HG02885 (cell line): ENCODE data around the gene CLDN22.
"Not testable (repeated sequence)": the region's sequence is repeated elsewhere in the genome, so short reads cannot be mapped to it uniquely, and the experiment has no call there.

Experiments used
- ATAC-seq: cut with Tn5 transposase; IDR thresholded peaks from one replicate; pipeline ENCODE4 v1.9.1; 2021; ENCODE audit warnings: mild to moderate bottlenecking; ENCODE audit not compliant: unreplicated experiment, poor library complexity

CLDN22 gene

DNA sequence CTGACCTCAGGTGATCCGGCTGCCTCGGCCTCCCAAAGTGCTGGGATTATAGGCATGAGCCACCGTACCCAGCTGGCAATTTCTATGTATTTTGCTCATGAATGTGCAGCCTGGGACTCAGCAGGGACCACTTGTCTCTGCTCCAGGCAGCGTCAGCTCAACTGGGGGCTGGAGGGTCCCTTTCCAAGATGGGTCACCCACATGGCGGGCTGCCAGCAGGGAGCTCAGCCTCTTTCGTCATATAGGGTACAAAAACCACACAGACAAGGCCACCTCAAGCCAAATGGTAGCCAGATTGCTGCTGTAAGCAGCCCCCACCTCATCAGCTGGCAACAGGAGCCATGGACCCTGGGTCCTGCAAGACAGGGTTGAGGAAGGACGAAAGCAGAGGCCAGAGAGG lies 4.5 kb upstream of the CLDN22 start:
- ATAC-seq, result no peak

DNA sequence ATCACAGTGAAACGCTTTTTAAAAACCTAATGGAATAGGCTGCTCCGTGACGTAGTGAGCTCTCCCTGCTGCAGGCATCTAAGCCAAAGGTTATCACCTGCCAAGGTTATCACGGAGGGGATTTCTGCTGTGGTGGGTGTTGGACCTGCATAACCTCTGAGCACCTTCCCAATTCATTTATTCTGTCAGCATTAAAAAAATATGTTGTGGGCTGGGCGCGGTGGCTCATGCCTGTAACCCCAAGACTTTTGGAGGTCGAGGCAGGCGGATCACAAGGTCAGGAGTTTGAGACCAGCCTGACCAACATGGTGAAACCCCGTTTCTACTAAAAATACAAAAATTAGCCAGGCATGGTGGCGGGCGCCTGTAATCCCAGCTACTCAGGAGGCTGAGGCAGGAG lies 4.0 kb upstream of the CLDN22 start:
- not testable (repeated sequence) for ATAC-seq

DNA sequence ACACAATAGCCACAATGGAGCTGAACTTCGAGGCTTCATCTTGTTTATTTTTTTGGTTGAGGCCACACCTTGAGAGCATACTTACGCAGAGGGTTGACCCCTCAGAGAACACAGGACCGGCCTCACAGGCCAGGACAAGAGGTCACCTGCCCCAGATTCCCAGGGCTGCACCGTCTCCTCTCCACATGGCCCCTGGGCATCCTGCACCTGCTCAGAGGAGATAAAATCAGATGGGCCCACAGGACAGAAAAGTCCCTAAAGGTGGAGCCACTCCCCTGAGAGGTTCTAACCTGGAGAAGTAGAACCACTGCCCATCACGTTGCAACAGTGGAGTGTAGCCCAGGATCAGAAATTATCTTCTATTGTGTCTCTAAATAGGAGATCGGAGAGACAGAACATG lies 3.2 kb upstream of the CLDN22 start:
- ATAC-seq, result no peak

DNA sequence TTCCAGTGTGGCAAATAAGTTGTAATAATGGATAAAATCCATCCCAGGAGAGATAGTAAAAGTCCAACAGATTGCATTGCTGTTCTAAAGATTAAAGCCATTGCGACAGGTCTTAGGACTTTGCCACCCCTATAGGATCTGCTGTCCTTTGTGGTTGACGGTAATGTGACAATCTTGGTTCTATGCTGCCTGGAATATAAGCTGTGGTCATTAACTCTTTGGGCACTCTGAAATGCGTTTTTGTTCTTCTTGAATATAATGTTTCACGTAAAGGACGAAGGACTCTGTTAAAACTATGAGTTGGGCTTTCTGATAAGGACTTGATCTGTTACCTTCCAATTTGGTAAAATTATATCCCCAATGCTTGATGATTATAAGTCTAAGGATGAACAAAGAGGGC lies 2.2 kb upstream of the CLDN22 start, which contains the start of gene CLDN24:
Gene CLDN24, minus strand, starts transcription at position 101 of the 400 bp plus-strand sequence. Its CDS starts 0 bp downstream, at position 101.
- ATAC-seq, result no peak

DNA sequence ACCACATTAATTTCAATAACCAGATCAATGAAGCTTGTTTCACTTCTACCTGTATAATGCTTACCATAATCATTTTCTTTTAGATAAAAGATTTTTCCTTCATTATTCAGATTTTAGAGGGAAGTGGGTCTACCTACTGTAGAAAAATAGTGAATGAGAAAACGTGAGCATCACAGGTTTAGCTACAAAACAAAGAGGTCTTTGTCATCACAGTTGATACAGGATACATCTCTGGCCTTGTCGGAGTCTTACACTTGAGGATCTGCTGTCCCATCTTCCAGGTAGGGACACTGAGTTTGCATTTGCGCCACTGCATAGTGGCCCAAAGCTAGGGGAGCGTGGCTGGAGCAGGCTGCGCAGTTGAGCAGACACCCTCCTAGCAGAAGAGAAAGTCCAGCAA lies 1.4 kb upstream of the CLDN22 start:
- ATAC-seq, result no peak

DNA sequence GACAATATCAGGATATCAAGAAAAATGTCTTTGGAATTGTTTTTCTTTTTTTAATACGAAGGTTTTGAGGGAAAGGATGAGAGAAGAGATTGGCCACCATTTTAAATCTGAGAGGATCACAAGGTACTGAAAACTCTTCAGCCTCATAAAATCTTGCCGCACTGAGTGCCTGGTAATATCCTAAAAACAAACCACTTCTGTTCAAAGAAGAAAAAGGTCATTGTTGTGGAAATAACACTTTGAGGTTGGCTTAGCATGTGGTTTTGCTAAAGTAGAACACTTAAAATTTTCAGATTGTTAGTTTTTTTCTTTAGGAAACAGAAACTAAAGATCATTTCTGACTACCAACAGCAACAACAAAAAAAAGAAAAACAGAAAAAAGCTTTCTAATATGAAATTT lies 1.0 kb upstream of the CLDN22 start:
- no peak for ATAC-seq

DNA sequence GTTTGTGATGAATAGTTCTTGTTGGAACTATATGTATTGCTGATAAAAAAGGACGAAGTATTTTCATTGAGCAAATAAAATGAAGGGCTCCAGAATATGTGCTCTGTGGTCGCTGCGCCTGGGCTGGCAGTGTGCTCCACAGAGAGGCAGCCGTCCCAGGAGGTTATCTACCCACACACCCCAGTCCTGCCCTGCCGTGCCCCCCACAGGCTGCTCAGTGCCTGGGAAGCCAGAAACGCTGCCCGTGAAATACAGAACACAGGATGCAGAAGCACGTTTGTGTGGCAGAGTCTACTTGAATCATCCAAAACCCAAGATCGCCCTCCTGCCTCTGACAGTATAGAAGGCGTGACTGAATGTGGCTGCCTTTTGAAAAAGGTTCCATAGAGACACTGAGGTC lies 1.4 kb downstream of the CLDN22 start:
- ATAC-seq, result no peak

DNA sequence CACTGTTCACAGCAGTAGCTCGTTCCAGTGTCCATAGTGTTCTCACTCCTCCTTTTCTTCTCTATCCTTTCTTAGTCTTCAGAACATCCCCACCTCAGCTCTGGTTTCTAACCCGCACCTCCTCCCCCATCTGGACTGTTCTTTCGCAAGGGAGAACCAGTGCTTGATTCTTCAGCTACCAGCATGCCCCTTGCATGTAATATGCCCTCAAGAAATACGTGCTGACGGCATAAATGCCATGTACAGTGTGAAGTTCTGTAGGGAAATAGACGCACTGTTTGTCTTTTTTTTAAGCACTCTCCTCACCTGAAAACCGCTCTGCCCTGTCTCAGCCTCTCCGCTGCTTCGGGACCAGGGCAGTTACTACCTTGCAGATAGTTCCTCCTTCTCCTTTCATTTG lies 5.3 kb downstream of the CLDN22 start:
- ATAC-seq, result no peak

DNA sequence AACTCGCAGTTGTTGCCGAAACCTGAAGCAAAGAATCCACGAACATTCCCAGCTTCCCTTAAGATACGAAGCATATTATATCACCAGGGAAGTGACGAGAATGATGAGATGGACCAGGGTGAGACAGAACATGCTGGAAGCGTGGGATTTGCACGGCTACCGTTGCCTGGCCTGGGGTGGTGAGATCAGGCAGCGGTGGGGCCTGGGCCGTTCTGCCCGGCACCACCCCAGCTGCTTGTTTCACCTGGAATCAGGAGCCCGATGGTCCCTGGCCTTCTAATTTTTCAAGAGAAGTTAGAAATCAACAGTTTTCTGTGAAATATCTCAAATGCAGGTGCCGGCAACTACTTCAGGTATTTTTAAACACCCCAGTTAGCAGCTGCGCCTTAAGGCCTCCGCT lies 5.7 kb downstream of the CLDN22 start:
- no peak for ATAC-seq

DNA sequence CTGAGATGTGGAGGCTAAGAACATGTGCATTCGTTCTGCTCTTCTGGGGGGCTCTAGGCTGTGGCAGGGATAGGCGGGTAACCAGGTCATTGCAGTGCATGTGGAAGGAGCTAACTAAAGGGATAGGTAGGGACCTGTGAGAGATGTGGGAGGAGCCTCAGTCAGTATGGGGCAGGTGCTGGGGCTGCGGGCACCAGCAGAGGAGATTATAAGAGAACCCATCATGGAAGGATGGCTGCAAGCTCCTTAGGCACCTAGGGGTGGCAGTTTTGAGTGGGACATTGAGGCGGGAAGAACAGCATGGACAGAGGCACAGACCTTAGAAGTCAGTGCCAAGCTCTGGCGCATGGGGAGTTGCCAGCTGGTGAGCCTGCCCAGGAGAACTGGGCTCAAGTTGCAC lies 7.2 kb downstream of the CLDN22 start:
- ATAC-seq, result no peak

DNA sequence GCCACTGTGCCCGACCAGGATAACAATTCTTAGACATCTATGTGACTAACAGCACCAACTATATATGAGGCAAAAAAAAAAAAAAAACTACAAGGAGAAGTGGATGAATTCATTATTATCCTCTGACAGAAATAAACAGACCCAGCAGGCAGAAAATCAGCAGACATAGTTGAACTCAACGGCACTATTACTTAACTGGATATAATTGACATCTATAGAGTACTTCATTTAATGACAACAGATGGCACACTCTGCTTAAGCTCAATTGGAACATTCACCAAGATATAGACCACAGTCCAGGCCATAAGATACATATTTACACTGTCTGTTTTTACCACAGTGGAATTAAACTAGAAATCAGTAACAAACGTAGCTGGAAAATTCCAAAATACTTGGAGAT lies 13.3 kb downstream of the CLDN22 start:
- no peak for ATAC-seq

DNA sequence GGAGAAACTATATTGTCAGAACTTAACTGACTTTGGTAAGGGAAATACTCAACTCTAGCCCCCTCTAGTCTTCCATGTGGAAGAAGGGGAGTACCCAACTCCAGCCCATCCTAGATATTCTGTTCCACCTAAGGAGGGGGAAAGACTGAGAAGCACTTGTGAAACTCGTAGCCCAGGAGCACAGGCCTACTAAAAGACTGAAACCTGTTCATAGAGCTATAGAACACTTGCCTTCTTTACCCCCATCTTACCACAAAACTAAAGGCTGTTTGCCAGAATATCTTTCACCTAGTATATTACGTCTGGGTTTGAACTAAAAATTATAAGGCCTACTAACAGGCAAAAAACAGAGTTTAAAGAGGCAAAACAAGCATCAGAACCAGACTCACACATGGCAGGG lies 15.5 kb downstream of the CLDN22 start:
- no peak for ATAC-seq

DNA sequence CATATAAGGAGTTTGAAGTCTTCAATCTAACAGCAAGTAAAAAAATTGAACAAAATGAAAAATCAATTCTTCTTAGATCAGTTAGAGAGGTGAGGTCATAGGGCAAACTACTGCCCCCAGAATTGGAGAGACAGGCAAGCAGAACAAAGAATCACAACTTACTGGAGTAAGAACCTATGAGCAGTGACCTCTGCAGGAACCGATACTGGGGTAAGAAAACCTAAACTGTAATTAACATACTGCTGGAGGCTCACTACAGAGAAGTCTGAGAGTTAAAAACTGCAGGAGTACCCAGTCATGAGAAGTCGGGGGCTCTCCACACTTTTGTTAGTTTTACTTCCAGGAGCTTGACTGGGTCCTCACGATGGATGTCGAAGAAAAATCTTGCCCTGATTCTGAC lies 16.0 kb downstream of the CLDN22 start:
- no peak for ATAC-seq

DNA sequence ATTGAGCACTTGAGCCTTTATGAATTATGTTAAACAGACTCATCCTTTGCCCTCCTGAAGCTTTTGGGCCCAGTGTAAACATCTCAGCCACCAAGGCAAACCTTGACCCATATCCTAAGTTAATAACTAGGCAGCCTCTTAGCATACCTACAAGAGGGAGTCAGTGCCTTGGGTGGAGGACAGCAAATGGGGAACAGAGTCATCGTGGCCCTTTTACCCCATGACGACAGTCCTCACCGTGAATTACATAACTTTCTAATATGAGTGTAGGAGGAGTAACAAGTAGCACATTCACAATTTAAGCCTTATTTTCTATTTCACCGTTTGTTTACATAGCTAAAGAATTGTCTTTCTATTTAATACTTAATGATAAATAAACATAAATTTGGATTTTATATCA lies 16.8 kb downstream of the CLDN22 start:
- ATAC-seq, result no peak

DNA sequence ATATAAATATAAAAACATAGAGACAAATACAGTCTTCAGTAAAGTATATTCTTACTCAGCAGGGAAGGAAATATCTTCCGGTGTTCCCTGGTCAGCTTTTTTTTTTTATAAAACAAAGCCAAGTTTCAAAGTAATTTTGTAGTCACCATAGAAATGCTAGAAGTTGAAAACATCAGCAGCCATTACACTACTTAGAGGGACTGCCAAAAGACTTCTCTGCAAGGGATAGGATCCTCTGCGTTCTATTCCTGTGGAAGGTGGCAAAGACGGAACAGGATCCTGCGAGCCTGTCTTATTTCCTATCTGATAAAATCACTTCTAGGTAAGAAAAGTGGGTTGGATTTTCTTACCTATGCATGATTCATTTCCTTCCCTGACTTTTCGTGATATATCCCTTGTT lies 19.4 kb downstream of the CLDN22 start:
- ATAC-seq, result no peak

DNA sequence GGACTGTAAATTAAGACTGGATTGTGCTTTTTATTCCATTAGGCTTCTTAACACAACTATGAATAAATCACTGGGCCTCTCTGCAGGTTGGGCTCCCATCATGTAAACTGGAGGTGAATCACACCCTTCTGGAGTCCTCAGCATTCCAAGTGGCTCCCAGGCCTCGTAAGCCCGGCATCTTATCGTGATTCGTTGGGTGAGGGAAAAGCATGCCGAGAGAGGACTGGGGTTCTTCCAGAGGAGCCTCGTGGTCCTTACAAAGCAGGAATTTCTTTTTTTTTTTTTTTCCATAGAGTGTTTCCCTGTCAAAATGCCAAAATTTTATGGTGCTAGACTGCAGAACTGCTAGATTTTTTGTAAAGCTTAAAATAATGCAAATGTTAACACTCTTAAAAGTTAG lies 20.0 kb downstream of the CLDN22 start:
- ATAC-seq, result no peak

DNA sequence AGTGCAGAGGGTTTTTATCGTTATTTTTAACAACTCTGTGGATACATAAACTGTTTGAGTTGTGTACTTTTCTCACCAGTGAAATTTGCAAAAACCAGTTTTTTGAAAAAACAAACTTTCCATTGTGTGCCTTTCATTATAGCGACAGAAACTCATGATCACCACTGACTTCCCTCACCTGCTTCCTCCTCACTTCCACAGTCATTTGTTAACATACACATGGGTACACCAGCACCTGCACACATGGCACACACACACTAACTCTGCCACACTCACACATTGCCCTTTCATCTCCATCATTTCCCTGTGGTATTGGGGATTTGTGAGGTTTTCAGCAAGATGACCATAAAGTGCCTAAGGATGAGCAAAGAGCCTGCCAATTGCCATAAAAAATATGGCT lies 20.6 kb downstream of the CLDN22 start:
- no peak for ATAC-seq

DNA sequence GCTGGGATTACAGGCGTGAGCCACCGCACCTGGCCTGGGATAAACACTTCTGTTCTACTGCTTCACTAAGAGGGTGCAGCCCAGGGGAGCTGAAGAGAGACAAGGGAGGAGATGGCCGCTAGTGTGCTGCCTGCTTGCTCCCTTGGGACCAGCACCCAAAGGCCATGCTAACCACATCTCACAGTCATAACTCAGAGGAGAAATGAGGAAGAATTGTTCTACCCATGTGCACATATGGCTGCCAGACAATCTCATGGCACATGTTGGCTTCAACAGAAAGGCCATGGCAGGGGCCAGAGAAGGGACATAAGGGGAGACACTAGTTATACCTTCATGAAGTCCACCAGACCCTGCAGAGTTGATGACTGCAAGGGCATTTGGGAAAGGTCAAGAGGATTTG lies 22.4 kb downstream of the CLDN22 start:
- peak; percentile 57 for ATAC-seq

DNA sequence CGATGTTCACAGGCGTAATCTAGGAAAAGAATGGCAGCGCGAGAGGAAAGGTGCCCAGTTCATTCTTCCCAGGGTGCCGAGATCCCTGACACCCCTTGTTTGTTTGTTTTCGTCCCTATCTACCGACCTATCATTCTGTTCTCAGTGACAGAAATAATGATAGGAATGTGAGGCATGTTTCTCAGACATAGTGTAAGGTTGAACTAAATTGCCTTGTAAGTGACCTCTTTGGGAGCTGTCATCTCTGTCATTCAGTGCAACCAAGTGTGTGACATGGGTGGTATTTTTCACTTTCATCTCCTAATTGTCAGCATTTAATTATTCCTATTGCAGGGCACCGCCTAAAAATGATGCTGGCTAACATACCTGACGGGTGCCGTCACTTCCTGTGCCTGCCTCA lies 24.4 kb downstream of the CLDN22 start:
- no peak for ATAC-seq

DNA sequence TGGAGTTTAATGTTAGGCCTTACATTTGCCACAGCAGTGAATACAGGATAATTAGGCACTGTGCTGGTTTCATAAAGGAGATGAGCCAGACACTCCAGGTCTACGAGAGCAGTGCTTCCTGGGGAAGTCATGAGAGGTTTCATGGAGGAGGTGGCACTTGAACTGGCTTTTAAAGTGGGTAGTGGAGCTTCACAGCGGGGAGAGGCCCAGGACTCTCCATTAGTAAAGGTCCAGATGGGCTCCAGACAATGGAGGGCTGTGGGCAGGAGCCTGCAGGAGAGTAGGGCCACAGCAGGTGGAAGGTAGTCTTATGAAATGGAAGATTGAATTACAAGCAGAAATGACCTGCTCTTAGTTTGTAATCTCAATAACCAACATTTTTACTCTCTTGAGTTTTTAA lies 29.0 kb downstream of the CLDN22 start:
- ATAC-seq, result no peak

DNA sequence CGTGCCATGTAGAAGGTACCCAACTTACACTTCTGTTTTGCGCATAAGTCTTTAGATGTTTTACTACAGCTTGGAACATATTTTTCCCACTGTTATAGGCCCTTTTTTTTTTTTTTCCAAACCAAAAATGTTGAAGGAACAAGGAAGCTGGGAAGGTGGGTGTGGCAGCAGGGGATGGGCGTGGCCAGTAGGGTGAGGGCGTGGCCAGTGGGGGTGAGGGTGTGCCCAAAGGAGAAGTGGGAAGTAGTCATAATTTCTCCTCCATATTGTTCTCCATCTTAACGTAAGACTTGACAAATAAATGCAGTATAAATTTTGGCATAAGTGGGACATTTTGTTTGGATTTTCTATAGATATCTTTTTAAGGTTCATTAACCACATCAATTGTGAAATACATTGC lies 30.4 kb downstream of the CLDN22 start:
- no peak for ATAC-seq

DNA sequence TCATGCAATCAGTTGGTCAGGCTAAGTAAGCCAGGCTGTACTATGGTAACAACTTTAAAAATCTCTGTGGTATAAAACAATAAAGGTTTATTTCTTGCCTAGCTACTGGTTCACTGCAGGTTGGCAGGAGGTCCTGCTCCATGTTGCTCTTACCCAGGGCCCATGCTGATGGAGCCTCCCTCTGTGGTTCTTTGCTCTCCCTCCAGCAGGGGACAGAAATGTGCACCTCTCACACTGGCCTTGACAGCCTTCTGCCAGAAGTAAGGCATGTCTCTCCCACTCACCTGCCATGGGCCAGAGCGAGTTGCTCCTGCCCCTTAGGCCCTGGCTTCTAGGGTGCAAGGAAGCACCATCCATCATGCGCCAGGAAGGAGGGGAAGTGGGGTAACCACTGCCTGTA lies 31.1 kb downstream of the CLDN22 start:
- ATAC-seq, result no peak

DNA sequence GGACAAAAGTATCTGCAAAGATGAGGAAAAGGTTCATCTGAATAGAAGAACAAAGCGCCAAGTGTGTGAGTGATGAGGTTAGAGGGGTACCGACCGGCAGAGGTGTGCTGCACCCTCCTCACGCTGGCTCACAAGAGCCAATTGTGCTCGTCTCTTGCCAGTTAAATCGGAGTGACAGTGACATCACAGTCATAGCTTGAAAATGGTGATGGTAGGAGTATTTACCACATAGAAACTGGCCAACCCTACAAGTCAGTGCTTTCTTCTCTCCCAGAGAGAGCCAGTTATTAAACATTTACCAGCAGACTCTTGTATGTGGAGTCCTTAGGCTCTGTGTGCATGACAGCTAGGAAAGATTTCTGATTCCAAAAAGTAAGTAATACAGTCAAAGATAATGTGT lies 32.4 kb downstream of the CLDN22 start:
- ATAC-seq, result no peak
